OCI-LY3 (cell line): ENCODE measurements around the gene SHH.

ENCODE experiments used
- CTCF ChIP-seq: fragments of 200-600, 300-600 bp; sonication (generic); IDR thresholded peaks from 2 replicates; pipeline ENCODE4 v1.5.1; 2014; ENCODE audit warnings: antibody characterized with exemption, low read length, low read depth
- EZH2phosphoT487 ChIP-seq: fragments of 200-600 bp; shearing (Covaris generic); IDR thresholded peaks from 2 replicates; pipeline ENCODE4 v1.6.1; 2018; ENCODE audit warnings: antibody characterized with exemption, mixed run types, low read depth

GRCh38 chr7:155821851-155822250, 9.6 kb upstream of the SHH start:
- TF ChIP-seq CTCF (no peak), EZH2phosphoT487 (no peak)
